ENCODE measurements around the gene SEMA5B.

Gene SEMA5B

GRCh38 chr3:122992133-122992532 lies 35.4 kb downstream of the SEMA5B start:
- H2AFZ ChIP-seq (ENCODE audit: low read length) = no peak overlapping the region
- TF ChIP-seq CTCF (IDR thresholded peaks at IDR 0.05; ENCODE audit: low read length) (no peak), EZH2phosphoT487 (IDR thresholded peaks at IDR 0.05; ENCODE audit: low read length) (no peak), EZH2 (optimal IDR thresholded peaks at IDR 0.05; ENCODE audit: low read depth, low read length) (no peak)
- H3K27ac ChIP-seq (ENCODE audit: low read length) = no peak overlapping the region
- no peaks in the 10 kb centered on the region for H3K36me3 ChIP-seq (replicated peaks; ENCODE audit: insufficient read depth, low read length)
- H3K9me3 ChIP-seq (replicated peaks; ENCODE audit: insufficient read depth, low read length) = no peaks in the 10 kb centered on the region
- no peaks in the 10 kb centered on the region for H3K9me2 ChIP-seq (replicated peaks; ENCODE audit: insufficient read depth, low read length)
- no peak overlapping the region for H3K4me3 ChIP-seq (ENCODE audit: low read length)
- H4K20me1 ChIP-seq (ENCODE audit: insufficient read depth, low read length) = no peaks in the 10 kb centered on the region
- H3F3A ChIP-seq (ENCODE audit: insufficient read depth, low read length) = no peaks in the 10 kb centered on the region
- H3K27me3 ChIP-seq (replicated peaks; ENCODE audit: insufficient read depth, low read length) = no peaks in the 10 kb centered on the region
- no peak for DNase-seq
- H3K79me2 ChIP-seq (ENCODE audit: low read length) = no peaks in the 10 kb centered on the region
- no peaks in the 10 kb centered on the region for H3K4me1 ChIP-seq (ENCODE audit: low read length)
- no peak overlapping the region for H3K4me2 ChIP-seq (ENCODE audit: low read depth, low read length)
- no peak overlapping the region for H3K9ac ChIP-seq (ENCODE audit: low read length)

- H3K4me3 ChIP-seq (ENCODE audit: low read length) = no peak overlapping the region
- H3K9ac ChIP-seq (ENCODE audit: low read length) = no peak overlapping the region
- TF ChIP-seq CTCF (IDR thresholded peaks at IDR 0.05; ENCODE audit: low read length) (no peak), EZH2 (optimal IDR thresholded peaks at IDR 0.05; ENCODE audit: low read depth, low read length) (no peak), EZH2phosphoT487 (IDR thresholded peaks at IDR 0.05; ENCODE audit: low read length) (no peak)
- H2AFZ ChIP-seq (ENCODE audit: low read length) = no peak overlapping the region
- H3K4me1 ChIP-seq (ENCODE audit: low read length) = no peaks in the 10 kb centered on the region
- H3K9me3 ChIP-seq (replicated peaks; ENCODE audit: insufficient read depth, low read length) = no peaks in the 10 kb centered on the region
- H3K9me2 ChIP-seq (replicated peaks; ENCODE audit: insufficient read depth, low read length) = no peaks in the 10 kb centered on the region
- no peaks in the 10 kb centered on the region for H4K20me1 ChIP-seq (ENCODE audit: insufficient read depth, low read length)
- H3F3A ChIP-seq (ENCODE audit: insufficient read depth, low read length) = no peaks in the 10 kb centered on the region
- H3K79me2 ChIP-seq (ENCODE audit: low read length) = no peaks in the 10 kb centered on the region
- no peaks in the 10 kb centered on the region for H3K27me3 ChIP-seq (replicated peaks; ENCODE audit: insufficient read depth, low read length)
- H3K4me2 ChIP-seq (ENCODE audit: low read depth, low read length) = no peak overlapping the region
- no peaks in the 10 kb centered on the region for H3K36me3 ChIP-seq (replicated peaks; ENCODE audit: insufficient read depth, low read length)
- DNase-seq = no peak
- no peak overlapping the region for H3K27ac ChIP-seq (ENCODE audit: low read length)
Measured at GRCh38 chr3:122991236-122991985, 36.2 kb downstream of the SEMA5B start.

GRCh38 chr3:122989856-122990575 lies 37.5 kb downstream of the SEMA5B start:
- Histone ChIP-seq H3K36me3 (replicated peaks; ENCODE audit: insufficient read depth, low read length) (no peaks in the 10 kb centered on the region), H3K4me1 (ENCODE audit: low read length) (no peaks in the 10 kb centered on the region), H4K20me1 (ENCODE audit: insufficient read depth, low read length) (no peaks in the 10 kb centered on the region), H3K27me3 (replicated peaks; ENCODE audit: insufficient read depth, low read length) (no peaks in the 10 kb centered on the region), H3K9me2 (replicated peaks; ENCODE audit: insufficient read depth, low read length) (no peaks in the 10 kb centered on the region), H3K4me2 (ENCODE audit: low read depth, low read length) (no peak overlapping the region), H2AFZ (ENCODE audit: low read length) (no peak overlapping the region), H3K4me3 (ENCODE audit: low read length) (no peak overlapping the region), H3K27ac (ENCODE audit: low read length) (no peak overlapping the region), H3K9me3 (replicated peaks; ENCODE audit: insufficient read depth, low read length) (no peaks in the 10 kb centered on the region), H3K9ac (ENCODE audit: low read length) (no peak overlapping the region), H3F3A (ENCODE audit: insufficient read depth, low read length) (no peaks in the 10 kb centered on the region), H3K79me2 (ENCODE audit: low read length) (no peaks in the 10 kb centered on the region)
- no peak for TF ChIP-seq EZH2phosphoT487 (IDR thresholded peaks at IDR 0.05; ENCODE audit: low read length)
- no peak for TF ChIP-seq CTCF (IDR thresholded peaks at IDR 0.05; ENCODE audit: low read length)
- no peak for TF ChIP-seq EZH2 (optimal IDR thresholded peaks at IDR 0.05; ENCODE audit: low read depth, low read length)
- no peak for DNase-seq

Measured in MM.1S (cell line).